GM12801 (cell line): ENCODE results near the gene NPIPB8.

Source experiments
- TF ChIP-seq, protein P1 (sequence below): IDR thresholded peaks from one replicate; pipeline ENCODE4 v1.5.1; 2011; ENCODE audit warnings: control low read depth; ENCODE audit not compliant: insufficient read length; ENCODE audit errors: extremely low read depth

NPIPB8 gene

DNA sequence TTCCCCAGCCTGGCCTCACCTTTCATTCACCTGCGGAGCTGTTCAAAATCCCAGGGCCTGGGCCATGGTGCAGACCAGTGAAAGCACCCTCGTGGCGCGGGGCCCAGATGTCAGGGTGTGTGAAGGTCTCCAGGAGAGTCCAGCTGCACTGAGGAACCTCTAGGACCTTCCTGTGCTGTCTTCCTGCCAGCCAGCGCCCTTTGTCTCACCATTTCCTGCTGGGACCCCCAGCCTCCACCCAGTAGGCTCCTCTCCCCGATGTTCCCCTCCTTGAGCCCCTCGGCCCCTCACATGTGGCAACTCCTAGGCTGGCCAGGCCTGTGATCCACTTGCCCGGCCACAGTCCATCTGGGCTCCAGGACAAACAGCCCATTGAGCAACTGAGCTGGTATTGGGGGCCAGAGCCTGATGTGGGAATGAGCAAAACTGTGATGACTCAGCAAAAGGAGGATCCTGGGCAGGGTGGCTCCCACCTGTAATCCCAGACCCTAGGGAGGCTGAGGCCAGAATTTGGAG lies 41.7 kb upstream of the NPIPB8 start:
- TF ChIP-seq, protein P1, sequence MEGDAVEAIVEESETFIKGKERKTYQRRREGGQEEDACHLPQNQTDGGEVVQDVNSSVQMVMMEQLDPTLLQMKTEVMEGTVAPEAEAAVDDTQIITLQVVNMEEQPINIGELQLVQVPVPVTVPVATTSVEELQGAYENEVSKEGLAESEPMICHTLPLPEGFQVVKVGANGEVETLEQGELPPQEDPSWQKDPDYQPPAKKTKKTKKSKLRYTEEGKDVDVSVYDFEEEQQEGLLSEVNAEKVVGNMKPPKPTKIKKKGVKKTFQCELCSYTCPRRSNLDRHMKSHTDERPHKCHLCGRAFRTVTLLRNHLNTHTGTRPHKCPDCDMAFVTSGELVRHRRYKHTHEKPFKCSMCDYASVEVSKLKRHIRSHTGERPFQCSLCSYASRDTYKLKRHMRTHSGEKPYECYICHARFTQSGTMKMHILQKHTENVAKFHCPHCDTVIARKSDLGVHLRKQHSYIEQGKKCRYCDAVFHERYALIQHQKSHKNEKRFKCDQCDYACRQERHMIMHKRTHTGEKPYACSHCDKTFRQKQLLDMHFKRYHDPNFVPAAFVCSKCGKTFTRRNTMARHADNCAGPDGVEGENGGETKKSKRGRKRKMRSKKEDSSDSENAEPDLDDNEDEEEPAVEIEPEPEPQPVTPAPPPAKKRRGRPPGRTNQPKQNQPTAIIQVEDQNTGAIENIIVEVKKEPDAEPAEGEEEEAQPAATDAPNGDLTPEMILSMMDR: no peak

DNA sequence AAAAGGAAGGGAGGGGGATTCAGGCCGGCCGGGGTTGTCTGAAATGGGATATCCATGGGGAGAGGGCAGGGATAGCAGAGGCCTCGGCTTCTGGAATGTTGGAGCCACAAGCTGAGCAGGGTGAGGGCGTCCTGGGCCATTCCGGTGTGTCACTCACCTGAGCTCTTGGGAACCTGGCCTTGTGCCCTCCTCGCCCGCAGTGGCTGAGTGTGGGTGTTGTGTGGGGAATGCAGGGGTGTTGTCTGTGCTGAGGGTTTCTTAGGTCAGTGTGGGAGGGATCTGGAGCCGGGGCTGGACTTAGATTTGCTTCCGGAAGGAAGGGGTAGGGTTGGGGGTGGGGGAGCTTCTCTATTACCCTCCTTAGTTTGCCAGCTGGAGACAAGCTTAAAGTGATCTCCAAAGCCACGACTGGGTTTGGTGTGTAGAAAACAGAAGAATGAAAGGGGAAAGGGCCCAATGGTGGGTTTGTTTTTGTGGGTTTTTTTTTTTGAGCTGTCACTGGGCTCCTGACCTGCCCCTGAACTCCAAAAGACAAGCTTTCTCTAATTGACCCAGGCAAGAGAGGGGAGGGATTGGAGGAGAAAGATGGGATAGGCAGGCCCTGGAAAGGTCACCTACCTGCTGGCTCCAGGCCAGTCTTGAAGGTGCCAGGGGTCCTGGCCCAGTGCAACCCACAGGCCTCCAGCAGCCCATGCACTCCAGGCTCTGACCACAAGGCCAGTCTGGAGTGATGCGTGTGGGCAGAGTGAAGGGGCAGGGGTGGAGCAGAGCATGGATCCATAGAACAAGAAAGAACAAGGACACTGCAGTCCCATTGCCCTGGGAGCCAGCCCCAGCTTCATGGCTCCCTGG lies 40.8 kb upstream of the NPIPB8 start, which contains the start of gene SULT1A2:
Gene SULT1A2, minus strand, starts transcription at position 211 of the 852 bp plus-strand sequence. CDS start 1,120 bp downstream, outside the sequence.
- TF ChIP-seq, protein P1: no peak

DNA sequence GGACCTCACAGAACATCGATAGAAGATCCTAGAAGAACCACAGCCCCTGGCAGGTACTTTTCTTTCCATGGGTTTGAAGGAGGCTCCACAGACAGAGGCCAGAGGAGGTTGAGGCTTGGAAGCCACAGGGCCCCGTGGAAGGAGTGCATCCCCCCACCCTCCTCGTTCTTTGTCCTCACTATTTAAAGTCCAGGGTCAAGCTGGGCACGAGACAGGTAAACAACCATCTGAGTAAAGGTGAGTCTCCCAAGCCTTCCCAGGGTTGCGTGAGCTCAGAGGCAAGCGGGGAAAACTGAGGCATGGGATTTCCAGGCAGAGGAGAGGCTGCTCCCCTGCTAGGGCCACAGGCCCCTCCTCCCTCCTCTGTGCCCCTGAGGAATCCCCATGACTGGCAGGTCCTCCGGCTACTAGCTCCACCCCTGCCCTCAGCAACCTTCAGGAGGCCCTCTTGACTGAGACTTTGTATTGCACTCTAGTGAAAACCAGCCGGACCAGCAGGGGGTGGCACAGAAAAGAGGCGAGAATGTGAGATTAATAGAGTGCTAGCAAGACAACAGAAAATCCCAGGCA lies 40.1 kb upstream of the NPIPB8 start:
- TF ChIP-seq, protein P1: no peak

DNA sequence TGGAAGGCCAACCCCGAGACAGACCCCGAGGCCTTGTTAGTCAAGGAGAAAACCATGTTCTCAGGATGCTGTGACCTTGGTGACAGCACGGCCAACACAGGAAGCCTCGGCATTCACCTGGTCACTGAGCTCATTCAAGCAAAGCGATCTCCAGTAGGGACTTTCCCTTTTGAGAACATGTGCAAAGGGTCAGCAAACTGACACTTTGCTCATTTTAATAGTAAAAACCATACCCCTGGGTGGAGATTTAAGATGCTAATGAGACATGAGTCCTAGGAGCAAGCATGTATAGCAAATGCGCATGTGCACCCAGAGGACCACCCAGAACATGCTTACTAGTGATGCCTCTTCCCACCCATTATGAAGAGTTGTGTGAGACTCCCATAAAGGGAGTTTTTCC lies 35.3 kb upstream of the NPIPB8 start:
- TF ChIP-seq, protein P1: no peak

DNA sequence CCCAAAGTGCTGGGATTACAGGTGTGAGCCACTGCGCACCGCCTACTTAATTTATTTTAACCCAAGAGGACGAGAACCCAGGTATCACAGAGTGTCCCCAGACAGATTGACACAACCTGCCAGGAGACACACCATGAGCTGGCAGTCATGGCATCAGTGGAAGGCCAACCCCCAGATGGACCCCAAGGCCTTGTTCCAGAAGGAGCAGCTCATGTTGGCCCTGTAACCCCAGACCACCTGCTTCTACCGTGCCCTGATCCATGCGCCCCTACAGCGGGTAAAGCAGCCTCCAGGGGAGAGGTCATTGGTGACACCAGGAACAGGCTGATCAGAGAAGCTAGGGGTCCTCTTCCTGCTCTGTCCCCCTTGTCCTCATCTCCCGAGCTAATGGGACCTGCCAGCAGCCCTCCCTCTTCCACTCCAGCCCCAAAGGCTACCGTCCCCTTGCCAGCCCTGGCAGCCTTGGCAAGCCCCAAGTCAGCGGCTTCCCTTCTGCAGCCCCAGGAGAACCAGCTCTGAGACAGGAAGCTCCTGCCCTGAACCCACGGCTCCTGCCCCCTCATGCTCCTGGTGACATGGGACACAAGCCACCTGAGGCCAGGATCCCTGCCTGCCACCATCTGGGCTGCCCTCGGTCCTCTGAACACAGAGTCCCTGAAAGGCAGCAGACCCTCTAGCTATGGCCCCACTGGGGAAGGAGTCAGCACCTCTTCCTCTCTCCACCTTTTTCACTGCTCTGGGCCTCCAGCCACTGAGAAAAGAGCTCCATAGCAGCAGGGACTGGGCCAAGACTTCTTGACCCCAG lies 34.3 kb upstream of the NPIPB8 start:
- TF ChIP-seq, protein P1: no peak

DNA sequence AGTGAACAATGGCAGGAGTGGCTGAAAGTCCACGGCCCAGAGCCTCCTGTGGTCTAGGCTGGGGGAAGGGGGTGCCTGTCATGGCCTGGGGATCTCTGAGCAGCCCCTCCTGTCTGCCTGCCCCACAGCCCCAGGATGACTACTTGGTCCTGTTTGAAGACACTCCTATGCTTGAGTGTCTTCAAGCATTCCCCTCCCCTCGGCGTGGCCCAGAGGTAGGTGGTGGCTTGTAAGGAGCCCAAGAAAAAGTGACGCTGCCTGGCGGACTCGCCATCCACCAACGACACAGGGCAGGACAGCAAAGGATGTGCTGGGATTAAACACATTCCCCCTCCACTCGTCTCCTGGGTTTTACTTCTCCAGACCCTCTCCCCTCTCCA lies 33.7 kb upstream of the NPIPB8 start:
- TF ChIP-seq, protein P1: no peak
